NCI-H774 (cell line): ENCODE results near the gene SMYD3.

Experiments used
- DNase-seq: peaks from one replicate; lab custom pipeline; 2025; lab: John Stamatoyannopoulos, UW

SMYD3 gene

DNA sequence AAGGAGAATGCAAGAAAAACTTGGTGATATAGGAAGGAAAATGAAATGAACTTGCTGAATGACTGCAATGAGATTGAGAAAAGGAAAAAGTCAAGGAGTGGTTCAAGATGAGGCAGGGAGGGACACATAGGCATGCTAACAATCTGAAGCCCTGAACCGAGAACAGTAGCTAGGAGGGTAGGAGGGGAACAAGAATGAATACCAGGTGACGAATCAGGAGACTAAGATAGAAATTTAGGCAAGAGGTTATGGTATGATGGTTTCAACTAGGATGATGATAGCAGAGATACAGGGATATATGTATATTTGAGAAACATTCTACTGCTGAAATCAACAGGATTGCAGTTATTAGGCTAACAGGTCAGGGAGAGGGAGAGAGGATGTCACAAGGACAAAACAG lies 44.1 kb downstream of the SMYD3 start:
- DNase-seq: no peak

DNA sequence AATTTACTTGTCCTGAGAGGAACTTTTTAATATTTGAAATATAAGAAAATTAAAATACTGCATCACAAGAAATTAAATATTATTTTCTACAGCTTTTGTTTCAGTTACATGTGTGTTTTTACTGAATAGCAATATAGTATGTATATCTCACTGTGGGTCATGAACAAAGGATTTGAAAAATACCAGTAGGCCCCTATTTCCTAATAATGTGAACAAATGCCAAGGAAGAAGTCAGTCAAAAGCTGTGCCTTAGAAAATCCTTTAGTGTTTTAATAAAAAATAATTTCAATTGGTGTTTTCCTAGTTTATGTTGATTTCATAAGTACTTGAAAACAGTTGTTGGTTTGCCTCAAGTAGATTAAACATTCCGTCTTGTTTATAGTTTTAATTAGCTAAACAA lies 46.7 kb downstream of the SMYD3 start:
- no peak for DNase-seq

DNA sequence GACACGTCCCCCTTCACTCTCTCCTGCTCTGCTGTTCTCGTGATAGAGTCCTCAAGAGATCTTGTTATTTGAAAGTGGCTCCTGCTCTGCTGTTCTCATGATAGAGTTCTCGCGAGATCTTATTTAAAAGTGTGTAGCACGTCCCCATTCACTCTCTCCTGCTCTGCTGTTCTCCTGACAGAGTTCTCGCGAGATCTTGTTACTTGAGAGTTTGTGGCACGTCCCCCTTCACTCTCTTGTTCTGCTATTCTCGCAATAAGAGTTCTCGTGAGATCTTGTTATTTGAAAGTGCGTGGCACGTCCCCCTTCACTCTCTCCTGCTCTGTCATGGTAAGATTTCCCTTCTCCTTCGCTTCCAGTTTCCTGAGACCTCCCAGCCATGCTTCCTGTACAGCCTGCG lies 47.9 kb downstream of the SMYD3 start:
- no peak for DNase-seq

DNA sequence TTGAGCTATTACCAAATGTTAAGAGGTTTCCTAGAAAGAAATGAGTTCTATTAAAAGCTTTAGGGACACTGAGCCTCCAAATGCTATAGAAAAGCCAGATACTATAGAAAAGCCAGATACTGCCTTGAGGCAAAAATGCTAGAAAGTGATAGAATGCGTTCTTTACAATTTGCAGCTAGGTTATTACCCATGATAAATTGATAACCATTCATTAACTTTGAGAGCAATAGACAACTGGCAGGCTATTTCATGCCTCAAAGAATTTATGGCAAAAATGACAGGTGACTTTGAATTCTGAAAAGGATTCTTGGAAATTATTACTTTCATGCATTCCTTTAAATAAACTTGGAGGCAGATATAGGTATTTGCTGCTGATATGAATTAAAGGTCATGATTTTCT lies 51.6 kb downstream of the SMYD3 start:
- no peak for DNase-seq

DNA sequence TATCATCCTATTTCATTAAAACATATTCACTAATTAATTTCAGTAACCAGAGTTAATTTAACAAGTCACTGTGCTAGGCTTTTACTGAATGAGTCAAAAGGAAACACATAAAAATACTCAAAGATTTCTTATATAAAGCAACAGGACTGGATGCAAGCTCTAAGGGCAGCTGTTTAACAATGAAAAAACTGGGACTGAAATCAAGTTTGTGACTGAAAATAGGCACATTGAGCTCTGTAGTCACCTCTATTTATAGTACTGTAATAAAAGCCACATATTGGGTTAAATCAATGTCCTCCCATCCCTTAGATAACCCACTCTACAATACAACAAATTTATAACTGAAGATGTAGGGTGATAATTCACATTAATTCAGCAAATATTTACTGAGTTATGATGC lies 52.4 kb downstream of the SMYD3 start:
- no peak for DNase-seq

DNA sequence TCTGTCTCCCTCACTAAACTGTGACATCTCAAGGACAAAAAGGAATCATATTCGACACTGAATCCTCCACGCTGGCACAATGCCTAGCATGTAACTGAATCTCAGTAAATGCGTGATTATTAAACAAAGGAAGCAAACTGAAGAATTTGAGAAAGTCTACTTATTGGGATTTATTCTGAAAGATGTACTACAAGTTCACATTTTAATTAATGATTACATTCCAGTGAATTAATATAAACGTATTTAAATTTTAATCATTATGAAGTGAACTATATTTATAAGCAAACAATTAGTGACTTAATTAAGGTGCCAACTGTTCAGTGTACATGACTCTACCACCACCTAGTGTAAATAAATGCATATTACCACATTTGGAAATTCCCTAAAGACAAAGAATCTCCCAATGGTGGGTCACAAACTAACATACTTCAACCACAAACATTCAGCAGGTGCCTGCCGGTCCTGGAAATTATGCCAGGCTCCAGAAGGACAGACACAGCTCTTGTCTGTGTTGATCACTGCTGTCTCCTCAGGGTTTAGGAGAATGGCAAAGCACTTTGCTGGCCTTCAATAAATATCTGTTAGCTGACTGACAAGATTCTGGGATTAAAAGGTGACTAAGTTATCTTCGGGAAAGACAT lies 56.3 kb downstream of the SMYD3 start:
- peak; percentile 66 for DNase-seq

DNA sequence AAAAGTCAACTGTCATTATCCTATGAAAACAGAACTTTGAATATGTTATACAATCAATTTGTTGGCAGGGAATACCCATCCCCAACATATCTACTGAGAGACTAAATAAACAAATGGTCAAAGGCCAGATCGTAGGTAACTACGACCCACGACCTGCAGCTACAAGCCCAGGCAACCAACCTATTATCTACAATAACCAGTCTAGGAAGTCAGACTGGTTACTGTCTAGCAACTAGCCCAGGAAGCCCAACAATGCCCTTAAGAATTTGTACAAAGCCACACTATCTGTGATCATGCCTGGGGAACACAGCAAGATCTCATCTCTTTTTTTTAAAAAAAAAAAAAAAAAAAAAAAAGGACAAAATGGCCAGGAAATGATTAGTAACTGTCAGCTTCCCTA lies 58.7 kb downstream of the SMYD3 start:
- DNase-seq: no peak

DNA sequence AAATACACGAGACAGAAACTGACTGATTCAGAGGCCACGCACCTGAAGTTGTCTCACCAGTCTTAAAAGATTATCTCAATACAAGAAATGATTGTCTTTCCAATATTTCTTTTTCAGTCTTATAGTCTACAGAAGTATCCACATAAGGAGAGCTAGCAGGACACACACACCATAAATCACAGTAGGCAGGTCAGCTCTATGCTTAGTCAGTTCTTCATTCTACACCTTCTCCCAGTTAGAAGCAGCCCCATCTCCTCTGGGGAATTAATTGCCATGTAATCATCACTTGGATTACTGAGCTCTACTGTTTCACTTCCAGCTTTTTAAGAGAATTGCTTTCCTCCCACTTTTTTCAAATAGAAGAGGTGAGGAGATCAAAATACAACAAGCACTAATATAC lies 59.6 kb downstream of the SMYD3 start:
- no peak for DNase-seq

DNA sequence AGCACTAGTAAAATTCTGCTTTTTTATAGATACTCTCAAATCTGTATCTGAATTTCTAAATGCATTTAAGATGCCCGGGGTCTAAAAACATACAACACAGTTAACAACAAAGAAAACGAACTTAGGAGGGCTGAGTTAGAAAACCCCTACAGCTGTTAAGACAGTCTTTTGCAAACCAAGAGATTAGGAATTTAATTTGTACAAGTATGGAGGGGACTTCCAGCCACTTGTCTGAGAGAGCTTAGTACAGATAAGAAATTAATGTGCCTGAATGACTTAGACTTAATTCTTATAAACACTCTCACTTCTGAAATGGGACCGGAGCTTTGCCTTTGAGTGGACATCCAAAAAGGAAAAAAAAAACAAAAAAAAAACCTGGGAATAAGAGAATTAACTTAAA lies 61.6 kb downstream of the SMYD3 start:
- DNase-seq: no peak

DNA sequence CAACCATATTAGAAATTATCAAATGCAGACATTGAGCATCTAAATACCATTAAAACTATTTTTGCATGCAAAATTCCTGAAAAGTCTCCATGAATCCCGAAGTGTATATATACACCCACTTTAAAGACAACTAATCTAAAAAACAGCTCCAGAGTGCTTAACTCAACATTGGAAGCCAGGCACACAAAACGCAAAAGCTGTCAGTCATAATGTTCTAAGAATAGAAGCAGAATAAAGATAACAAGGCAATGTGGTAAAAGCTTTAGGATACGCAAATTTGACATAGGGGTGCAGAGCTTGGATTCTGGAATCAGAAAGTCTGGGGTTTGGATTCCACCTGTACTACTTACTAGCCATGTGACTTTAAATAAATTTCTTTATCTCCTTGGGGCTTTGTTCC lies 62.5 kb downstream of the SMYD3 start:
- DNase-seq: no peak

DNA sequence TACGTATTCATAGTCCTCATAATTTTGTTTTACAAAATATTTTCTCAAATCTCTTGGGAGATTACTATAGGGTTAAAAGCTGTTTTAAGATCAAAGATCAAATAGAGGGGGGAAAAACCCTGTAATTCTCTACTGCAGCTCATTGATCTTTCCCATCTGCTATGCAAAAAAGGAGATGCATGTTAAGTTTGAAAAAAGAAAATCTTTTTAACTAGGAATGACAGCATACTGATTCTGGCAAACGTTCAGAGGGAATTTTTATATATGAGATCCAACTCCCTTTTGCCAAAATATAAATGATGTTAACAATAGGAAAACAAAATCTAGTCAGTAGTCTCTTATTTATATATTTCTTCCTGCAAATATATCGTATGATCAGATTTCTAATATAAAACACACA lies 69.1 kb downstream of the SMYD3 start:
- no peak for DNase-seq

DNA sequence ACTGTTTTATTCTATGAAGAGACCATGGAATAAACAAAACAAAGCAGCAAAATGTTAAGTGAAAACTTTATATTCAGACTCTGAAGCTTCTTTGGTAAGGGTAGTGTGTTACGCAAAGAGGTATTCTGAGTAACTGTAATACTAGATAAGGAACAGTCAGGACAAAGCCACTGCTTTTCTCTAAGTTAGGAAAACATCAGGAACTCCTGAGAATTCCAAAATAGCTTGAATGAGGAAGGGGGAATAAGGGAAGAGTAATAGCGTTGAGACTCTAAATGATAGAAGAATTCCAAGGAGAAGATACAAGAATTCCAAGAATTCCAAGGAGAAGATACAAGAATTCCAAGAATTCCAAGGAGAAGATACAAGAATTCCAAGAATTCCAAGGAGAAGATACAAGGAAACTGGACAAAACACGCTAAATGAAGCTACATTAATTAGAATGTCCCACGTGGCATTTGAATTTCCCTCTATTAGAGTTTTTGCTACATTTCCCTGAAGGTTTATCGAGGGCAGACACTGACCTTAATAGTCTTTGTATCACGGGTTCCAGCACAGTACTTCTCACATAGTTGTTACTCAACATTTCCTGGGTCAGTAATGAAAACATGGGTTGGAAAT lies 71.5 kb downstream of the SMYD3 start:
- DNase-seq: no peak

DNA sequence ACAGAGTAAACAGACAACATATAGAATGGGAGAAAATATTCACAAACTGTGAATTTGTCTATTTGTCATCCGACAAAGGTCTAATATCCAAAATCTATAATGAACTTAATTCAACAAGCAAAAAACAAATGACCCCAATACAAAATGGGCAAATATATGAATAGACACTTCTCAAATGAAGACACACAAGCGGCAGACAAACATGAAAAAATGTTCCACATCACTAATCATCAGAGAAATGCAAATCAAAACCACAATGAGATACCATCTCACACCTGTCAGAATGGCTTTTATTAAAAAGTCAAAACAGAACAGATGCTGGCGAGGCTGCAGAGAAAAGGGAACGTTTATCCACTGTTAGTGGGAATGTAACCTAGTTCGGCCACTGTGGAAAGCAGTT lies 72.7 kb downstream of the SMYD3 start:
- no peak for DNase-seq

DNA sequence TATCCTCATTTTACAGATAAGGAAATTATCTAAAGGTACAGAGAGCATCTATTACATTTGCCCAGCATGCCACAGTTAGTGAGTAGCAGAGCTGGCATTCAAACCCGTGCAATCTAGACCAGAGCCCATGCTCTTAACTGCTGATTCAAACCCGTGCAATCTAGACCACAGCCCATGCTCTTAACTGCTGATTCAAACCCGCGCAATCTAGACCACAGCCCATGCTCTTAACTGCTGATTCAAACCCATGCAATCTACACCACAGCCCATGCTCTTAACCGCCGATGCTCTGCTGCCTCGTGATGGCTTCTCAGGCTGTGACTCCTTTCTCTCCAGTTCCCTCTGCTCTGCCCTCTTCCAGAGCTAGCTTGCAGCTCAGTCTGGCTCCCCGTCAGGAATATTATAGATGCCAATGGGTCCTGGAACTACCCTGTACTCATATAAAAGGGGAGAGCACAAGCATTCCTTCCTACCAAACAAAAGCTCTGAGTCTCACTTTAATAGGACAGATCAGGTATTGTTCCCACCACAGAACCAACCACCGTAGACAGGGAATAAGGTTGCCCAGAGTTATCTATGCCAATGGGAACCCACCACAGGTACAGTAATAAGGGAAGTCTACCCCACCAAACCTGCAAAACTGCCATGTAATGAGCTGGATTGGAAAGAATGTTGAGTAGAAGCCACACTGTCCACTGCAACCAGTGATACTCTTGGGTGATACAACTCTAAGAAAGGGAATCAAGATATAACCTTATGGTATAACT lies 78.4 kb downstream of the SMYD3 start:
- no peak for DNase-seq

DNA sequence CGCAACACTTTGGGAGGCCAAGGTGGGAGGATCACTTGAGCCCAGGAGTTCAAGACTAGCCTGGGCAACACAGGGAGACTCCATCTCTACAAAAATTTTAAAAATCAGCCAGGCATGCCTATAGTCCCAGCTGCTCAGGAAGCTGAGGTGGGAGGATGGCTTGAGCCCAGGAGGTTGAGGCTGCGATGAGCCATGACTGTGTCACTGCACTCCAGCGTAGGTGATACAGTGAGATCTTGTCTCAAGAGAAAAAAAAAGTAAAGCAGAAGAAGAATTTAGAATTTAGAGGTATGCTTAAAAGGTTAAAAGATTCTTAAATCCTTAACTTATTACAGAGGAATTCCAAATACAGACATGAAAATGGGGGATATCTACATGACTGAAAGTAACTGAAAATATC lies 79.5 kb downstream of the SMYD3 start:
- no peak for DNase-seq

DNA sequence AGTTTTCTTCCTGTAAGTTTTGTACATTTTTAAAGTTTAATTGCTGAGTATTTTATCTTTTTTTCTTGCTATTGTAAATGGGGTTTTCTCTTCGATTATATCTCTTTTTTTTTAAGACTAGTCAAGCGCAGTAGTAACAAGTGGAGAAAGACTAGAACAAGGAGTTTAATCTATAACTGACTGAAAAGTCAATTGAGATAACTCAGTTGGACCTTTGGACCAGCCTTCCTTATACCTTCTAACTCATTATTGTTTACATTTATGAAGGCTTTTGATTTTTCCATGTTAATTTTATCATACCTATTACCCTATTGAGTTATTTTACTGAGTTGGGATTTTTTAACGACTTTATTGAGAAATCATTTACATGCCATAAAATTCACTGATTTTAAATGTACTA lies 81.2 kb downstream of the SMYD3 start:
- DNase-seq: no peak

DNA sequence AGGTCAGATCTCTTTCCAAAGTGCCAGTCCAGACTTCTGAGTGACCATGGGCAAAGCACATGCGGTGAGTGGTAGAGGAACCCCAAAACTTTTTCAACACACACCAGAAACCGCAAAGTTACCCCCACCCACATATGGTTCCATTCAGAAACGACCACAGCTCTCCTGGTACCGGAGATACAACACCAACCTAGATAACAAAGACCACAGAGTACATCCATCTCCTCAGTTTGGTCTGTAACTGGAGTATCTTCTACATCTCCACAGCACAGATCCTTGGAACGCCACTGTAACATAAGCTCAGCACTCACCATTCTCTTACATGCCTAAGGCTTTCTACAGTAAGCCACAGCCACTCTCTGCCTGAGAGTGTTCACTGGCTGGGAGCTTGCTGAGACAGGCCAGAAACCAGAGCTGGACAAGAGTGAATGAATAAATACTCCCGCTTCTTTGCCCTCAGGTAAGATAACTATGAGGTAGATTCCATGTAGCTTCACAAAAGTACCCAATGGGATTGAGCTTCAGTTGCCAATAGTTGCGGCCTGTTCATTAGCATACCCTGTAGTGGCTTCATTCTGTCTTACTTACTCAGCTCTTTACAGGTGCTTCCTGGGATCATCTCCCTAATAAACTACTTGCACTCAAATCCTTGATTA lies 81.8 kb downstream of the SMYD3 start:
- DNase-seq: no peak

DNA sequence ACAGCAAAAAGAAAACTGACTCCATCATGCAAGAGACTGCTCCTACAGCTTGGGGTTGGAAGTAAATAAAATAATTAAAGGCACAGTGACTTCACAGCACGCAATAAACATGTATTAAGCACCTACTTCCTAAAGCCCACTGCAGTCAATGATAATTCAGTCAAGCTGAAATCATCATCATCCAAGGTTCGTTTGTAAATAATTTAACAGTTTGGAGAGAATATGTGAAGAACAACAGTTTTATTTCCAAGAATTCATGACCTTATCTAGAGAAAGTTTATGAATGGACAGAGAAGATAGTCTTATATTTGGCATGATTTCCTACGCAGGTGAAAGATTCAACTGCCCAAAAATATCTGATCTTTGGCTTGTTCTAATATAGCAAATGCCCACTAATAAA lies 86.8 kb downstream of the SMYD3 start:
- no peak for DNase-seq

DNA sequence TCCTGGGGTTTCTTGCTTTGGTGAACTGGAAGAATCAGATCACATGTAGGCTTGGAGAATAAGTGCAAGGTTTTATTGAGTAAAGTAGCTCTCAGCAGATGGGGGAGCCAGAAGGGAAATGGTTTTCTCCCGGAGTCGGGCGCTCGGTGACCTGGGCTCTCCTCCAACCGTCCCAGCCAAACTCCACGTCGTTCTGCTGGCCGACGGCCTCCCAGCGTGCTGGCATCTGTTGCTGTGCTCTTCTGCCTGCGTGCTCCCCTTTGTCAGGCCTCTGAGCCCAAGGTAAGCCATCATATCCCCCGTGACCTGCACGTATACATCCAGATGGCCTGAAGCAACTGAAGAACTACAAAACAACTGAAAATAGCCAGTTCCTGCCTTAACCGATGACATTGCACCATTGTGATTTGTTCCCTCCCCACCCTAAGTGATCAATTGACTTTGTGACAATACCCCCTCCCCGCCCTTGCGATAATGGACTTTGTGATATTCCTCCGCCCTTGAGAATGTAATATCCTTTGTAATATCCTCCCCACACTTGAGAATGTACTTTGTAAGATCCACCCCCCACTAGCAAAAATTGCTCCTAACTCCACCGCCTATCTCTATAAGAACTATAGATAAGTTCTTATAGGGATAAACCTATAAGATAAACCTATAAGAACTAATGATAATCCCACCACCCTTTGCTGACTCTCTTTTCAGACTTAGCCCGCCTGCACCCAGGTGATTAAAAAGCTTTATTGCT lies 88.3 kb downstream of the SMYD3 start:
- no peak for DNase-seq

DNA sequence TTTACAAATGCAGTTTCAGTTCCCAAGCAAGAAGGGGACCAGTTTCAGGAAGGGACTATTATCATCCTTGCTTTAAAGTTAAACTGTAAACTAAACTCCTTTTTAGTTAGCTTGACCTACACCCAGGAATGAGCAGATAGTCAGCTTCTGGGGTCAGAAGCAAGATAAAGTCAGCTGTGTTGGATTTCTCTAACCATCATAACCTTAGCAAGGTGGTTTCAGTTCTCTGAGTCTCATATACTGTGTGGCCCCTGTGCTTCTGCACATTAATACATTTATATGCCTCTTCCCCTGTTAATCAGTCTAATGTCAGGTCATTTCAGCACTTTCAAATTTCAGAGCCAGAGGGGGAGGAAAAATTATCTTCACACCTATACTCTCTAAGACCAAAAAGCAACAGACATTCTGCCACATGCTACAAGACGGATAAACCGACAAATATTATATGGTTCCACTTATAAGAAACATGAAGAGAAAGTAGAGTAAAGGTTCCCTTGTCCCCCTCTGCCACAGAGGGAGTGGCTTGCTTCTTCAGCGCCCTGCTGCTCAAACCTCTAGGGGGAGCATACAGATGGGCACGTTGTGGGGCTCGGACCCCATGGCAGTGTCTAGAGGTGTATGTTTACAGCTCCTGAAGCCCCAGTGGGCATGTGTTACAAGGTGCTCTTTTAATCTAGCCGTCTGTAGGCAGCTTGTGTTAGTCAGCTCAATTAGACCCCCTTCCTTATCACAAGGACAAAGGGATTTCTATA lies 89.1 kb downstream of the SMYD3 start:
- no peak for DNase-seq

DNA sequence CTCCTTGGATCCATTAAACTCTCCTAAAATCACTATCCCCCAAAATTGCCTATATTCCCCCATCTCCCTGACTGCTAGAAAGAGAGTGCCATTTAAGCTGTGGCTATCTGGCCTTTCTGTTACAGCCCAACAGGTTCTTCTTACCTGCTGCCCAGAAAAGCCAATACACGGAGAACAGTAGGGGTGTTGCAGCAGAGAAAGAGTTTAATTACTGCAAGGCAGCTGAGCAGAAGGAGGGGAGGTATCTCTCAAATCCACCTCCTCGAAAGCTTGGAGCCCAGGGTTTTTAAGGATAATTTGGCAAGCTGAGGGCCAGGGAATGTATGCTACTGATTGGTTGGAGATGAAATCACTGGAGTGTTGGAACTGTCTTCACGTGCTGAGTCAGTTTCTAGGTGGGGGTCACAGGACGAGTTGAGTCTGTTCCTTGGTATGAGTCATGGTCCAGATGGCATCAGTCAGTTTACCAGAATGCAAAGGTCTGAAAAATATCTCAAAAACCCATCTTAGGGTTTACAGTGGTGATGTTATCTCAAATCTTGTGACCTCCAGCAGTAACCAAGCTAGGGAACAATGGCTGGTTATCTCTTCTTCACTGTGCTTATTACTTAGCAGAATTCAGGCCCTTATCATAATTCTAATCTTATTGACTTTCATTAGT lies 89.8 kb downstream of the SMYD3 start:
- DNase-seq: no peak
